K562 treated with DMSO at 1 percent for 12 hours (cell line): ENCODE data around the gene ENO3. TPM values are rescaled to one million over a fixed set of nuclear protein-coding genes. Genes with fewer than 3 reads are reported as not detected.

Source experiments
- total RNA-seq: library from RNA; unstranded; fragments of 300-600 nt; gene quantifications from 2 replicates; pipeline ENCODE4 v1.2.3, GENCODE V29; 2022; ENCODE audit not compliant: insufficient read depth

The ENO3 gene
- 11.9 and 14.1 TPM in 2 replicates for total RNA-seq

GRCh38 chr17:4950746-4951204, at the start of gene ENO3:
Gene ENO3 (plus strand): TSS chr17:4951119. CDS start chr17:4951830, 711 bp downstream.

GRCh38 chr17:4903051-4903818, 47.7 kb upstream of the ENO3 start, which contains the start of gene CHRNE:
Gene CHRNE (minus strand): TSS chr17:4903098. CDS start chr17:4903063, 35 bp downstream.

GRCh38 chr17:4931963-4932362, 19.0 kb upstream of the ENO3 start, which contains the start of gene GP1BA:
Gene GP1BA (plus strand): TSS chr17:4932277. CDS start chr17:4932605, 328 bp downstream.

GRCh38 chr17:4939796-4940554, 10.9 kb upstream of the ENO3 start, which contains the start of the genes RNF167 and SLC25A11:
Gene RNF167 (plus strand): TSS chr17:4940268. CDS start chr17:4940910, 642 bp downstream.
Gene SLC25A11 (minus strand): TSS chr17:4940046. CDS start chr17:4939910, 136 bp downstream.

GRCh38 chr17:4948166-4948930, 2.6 kb upstream of the ENO3 start, which contains the start of gene PFN1:
Gene PFN1 (minus strand): TSS chr17:4948530. CDS start chr17:4948394, 136 bp downstream.

GRCh38 chr17:4967539-4968485, 16.9 kb downstream of the ENO3 start, which contains the start of gene SPAG7:
Gene SPAG7 (minus strand): TSS chr17:4967817. CDS start chr17:4967804, 13 bp downstream.

GRCh38 chr17:4986951-4987766, 36.2 kb downstream of the ENO3 start, which contains the start of gene CAMTA2:
Gene CAMTA2 (minus strand): TSS chr17:4987675. CDS start chr17:4986222, 1,453 bp downstream.

GRCh38 chr17:4997302-4998026, 46.5 kb downstream of the ENO3 start, which contains the start of the genes INCA1 and KIF1C:
Gene INCA1 (minus strand): TSS chr17:4997522. CDS start chr17:4994437, 3,085 bp downstream.
Gene KIF1C (plus strand): TSS chr17:4997950. CDS start chr17:5000247, 2,297 bp downstream.

Other genes starting within 250 kb of the ENO3 start
- 27.5 and 53.1 TPM in 2 replicates for gene PELP1, start 247.0 kb upstream of the ENO3 start, total RNA-seq
- gene ARRB2, start 240.5 kb upstream of the ENO3 start, total RNA-seq = 16.6 and 23.4 TPM in 2 replicates
- gene MED11, start 219.7 kb upstream of the ENO3 start, total RNA-seq = 6.8 and 7.9 TPM in 2 replicates
- not detected in 2 replicates for gene ZMYND15, start 211.3 kb upstream of the ENO3 start, total RNA-seq
- gene CXCL16, start 211.2 kb upstream of the ENO3 start, total RNA-seq = 0.85 TPM in 1 of 2 replicates, not detected in the other
- not detected in 2 replicates for gene TM4SF5, start 179.2 kb upstream of the ENO3 start, total RNA-seq
- gene VMO1, start 164.8 kb upstream of the ENO3 start, total RNA-seq = not detected in 2 replicates
- gene GLTPD2, start 162.2 kb upstream of the ENO3 start, total RNA-seq = 1.0 and 1.7 TPM in 2 replicates
- gene PSMB6, start 155.0 kb upstream of the ENO3 start, total RNA-seq = 171 and 204 TPM in 2 replicates
- 10.0 and 10.2 TPM in 2 replicates for gene PLD2, start 144.0 kb upstream of the ENO3 start, total RNA-seq
- gene MINK1, start 117.8 kb upstream of the ENO3 start, total RNA-seq = 11.8 and 28.5 TPM in 2 replicates
- gene C17orf107, start 51.6 kb upstream of the ENO3 start, total RNA-seq = 0.31 TPM in 1 of 2 replicates, not detected in the other
- gene CHRNE, start 48.0 kb upstream of the ENO3 start, total RNA-seq = not detected in 2 replicates
- 1.9 TPM in 1 of 2 replicates, not detected in the other for gene GP1BA, start 18.8 kb upstream of the ENO3 start, total RNA-seq
- gene SLC25A11, start 11.1 kb upstream of the ENO3 start, total RNA-seq = 56.3 and 66.0 TPM in 2 replicates
- 44.1 and 44.9 TPM in 2 replicates for gene RNF167, start 10.9 kb upstream of the ENO3 start, total RNA-seq
- 500 and 571 TPM in 2 replicates for gene PFN1, start 2.6 kb upstream of the ENO3 start, total RNA-seq
- gene SPAG7, start 16.7 kb downstream of the ENO3 start, total RNA-seq = 39.6 and 41.2 TPM in 2 replicates
- gene CAMTA2, start 36.6 kb downstream of the ENO3 start, total RNA-seq = 15.5 and 24.6 TPM in 2 replicates
- not detected in 2 replicates for gene INCA1, start 46.4 kb downstream of the ENO3 start, total RNA-seq
- gene KIF1C, start 46.8 kb downstream of the ENO3 start, total RNA-seq = 8.6 and 14.7 TPM in 2 replicates
- not detected in 2 replicates for gene SLC52A1, start 84.3 kb downstream of the ENO3 start, total RNA-seq
- not detected in 2 replicates for gene ZFP3, start 127.3 kb downstream of the ENO3 start, total RNA-seq
- gene ZNF232, start 160.8 kb downstream of the ENO3 start, total RNA-seq = 5.3 and 10.8 TPM in 2 replicates
- not detected in 2 replicates for gene USP6, start 164.9 kb downstream of the ENO3 start, total RNA-seq
- 0.45 and 4.1 TPM in 2 replicates for gene ZNF594, start 240.7 kb downstream of the ENO3 start, total RNA-seq